NCI-H146 treated with DMSO at 0.1 percent for 48 hours (cell line): ENCODE data around the gene CCDC71L.

ENCODE experiments used
- DNase-seq: peaks from one replicate; lab custom pipeline; 2025; ENCODE audit not compliant: unreplicated experiment; lab: John Stamatoyannopoulos, UW

CCDC71L gene

GRCh38 chr7:106609416-106609815 is 51.5 kb downstream of the CCDC71L start:
- DNase-seq = no peak

DNA sequence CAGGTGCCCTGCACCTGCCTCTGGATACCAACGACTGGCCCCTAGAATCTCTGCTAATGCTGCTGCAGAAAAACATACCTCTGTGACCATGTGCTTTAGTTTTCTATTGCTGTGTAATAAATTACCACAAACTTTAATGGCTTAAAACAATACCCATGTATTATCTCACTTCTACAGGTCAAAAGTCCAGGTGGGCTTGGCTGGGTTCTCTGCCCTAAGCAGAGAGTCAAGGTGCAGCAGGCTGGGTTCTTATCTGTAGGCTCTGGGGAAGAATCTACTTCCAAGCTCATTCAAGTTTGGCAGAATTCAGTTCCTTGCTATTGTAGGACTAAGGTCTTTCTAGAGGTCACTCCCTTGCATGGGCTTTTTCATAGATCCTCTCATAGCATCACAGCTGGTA is 52.3 kb downstream of the CCDC71L start:
- DNase-seq = no peak
